Neutrophil (primary cell): ENCODE measurements around the gene COL26A1.

Source experiments
- H3K27ac ChIP-seq: fragments of 200-600 bp; sonication (generic); 2 replicates; pipeline ENCODE4 v1.5.1; 2016; ENCODE audit warnings: mild to moderate bottlenecking, moderate library complexity
- H3K27me3 ChIP-seq: fragments of 200-600 bp; sonication (generic); 2 replicates; pipeline ENCODE4 v1.6.0; 2016; ENCODE audit warnings: mild to moderate bottlenecking
- H3K36me3 ChIP-seq: fragments of 200-600 bp; sonication (generic); 2 replicates; pipeline ENCODE4 v1.5.1; 2017
- H3K4me1 ChIP-seq, 2 experiments: fragments of 200-600 bp in 1 of 2; sonication (generic) in 1 of 2; 1 replicate in 1 of 2; 2 replicates in 1 of 2; pipeline versions ENCODE4 v1.5.1 to v1.6.1; 2013 to 2016; ENCODE audit warnings: low read depth in 1 of 2, low read length in 1 of 2, mild to moderate bottlenecking in 1 of 2, moderate library complexity in 1 of 2; ENCODE audit not compliant: control insufficient read depth in 1 of 2, insufficient read depth in 1 of 2
- H3K4me3 ChIP-seq, 2 experiments: fragments of 200-600 bp in 1 of 2; sonication (generic) in 1 of 2; 1 replicate in 1 of 2; 2 replicates in 1 of 2; pipeline ENCODE4 v1.5.1; 2013 to 2016; ENCODE audit warnings: low read depth in 1 of 2, low read length in 1 of 2, mild to moderate bottlenecking in 1 of 2, moderate library complexity in 1 of 2
- H3K9me3 ChIP-seq: fragments of 200-600 bp; sonication (generic); 2 replicates; pipeline ENCODE4 v1.5.1; 2016
- CTCF ChIP-seq: fragments of 200-600 bp; sonication (generic); IDR thresholded peaks from 2 replicates; pipeline ENCODE4 v1.5.1; 2016; ENCODE audit warnings: antibody characterized with exemption

COL26A1 gene

GRCh38 chr7:101362334-101363195, at the start of gene COL26A1:
COL26A1 (plus strand) TSS chr7:101362875; CDS start chr7:101363033, 158 bp downstream.
- H3K4me1 ChIP-seq, result peaks cover 5 to 6% of the 10 kb centered on the region in 2 experiments
- H3K9me3 ChIP-seq, result no peaks in the 10 kb centered on the region
- H3K27me3 ChIP-seq, result peaks cover 70% of the 10 kb centered on the region
- no peaks in the 10 kb centered on the region for H3K36me3 ChIP-seq
- peak within 1 kb of the TSS in 1 of 2 experiments; percentile 6 for H3K4me3 ChIP-seq
- no peak within 1 kb of the TSS for H3K27ac ChIP-seq
- no peak for TF ChIP-seq CTCF

- Histone ChIP-seq H3K4me3 (no peak overlapping the region), H3K36me3 (no peaks in the 10 kb centered on the region), H3K9me3 (no peaks in the 10 kb centered on the region), H3K27me3 (peaks cover 12% of the 10 kb centered on the region), H3K27ac (no peak overlapping the region), H3K4me1 (no peaks in the 10 kb centered on the region)
- no peak for TF ChIP-seq CTCF
These were observed 47.3 kb upstream of the COL26A1 start for GRCh38 chr7:101315336-101315735.

GRCh38 chr7:101319401-101319800, 43.3 kb upstream of the COL26A1 start:
- Histone ChIP-seq H3K9me3 (no peaks in the 10 kb centered on the region), H3K27ac (no peak overlapping the region), H3K4me3 (no peak overlapping the region), H3K4me1 (peaks cover 5 to 8% of the 10 kb centered on the region in 2 experiments), H3K27me3 (peaks cover 11% of the 10 kb centered on the region), H3K36me3 (no peaks in the 10 kb centered on the region)
- no peak for TF ChIP-seq CTCF

GRCh38 chr7:101321491-101322401, 40.9 kb upstream of the COL26A1 start, which contains the start of gene IFT22:
IFT22 (minus strand) TSS chr7:101321812; CDS start chr7:101321709, 103 bp downstream.
- Histone ChIP-seq H3K27me3 (peaks cover 12% of the 10 kb centered on the region), H3K9me3 (no peaks in the 10 kb centered on the region), H3K4me3 (peak within 1 kb of the TSS; percentile 68 to 72), H3K27ac (no peak within 1 kb of the TSS), H3K36me3 (no peaks in the 10 kb centered on the region), H3K4me1 (peaks cover 5 to 8% of the 10 kb centered on the region in 2 experiments)
- no peak for TF ChIP-seq CTCF

GRCh38 chr7:101328159-101328558, 34.5 kb upstream of the COL26A1 start:
- H3K36me3 ChIP-seq, result no peaks in the 10 kb centered on the region

More at GRCh38 chr7:101328159-101328558, 34.5 kb upstream of the COL26A1 start:
- Histone ChIP-seq H3K4me3 (no peak overlapping the region), H3K27ac (no peak overlapping the region), H3K27me3 (peaks cover 19% of the 10 kb centered on the region), H3K4me1 (no peaks in the 10 kb centered on the region), H3K9me3 (no peaks in the 10 kb centered on the region)
- no peak for TF ChIP-seq CTCF
